Measurements from ENCODE around the gene TOX3.

DNA sequence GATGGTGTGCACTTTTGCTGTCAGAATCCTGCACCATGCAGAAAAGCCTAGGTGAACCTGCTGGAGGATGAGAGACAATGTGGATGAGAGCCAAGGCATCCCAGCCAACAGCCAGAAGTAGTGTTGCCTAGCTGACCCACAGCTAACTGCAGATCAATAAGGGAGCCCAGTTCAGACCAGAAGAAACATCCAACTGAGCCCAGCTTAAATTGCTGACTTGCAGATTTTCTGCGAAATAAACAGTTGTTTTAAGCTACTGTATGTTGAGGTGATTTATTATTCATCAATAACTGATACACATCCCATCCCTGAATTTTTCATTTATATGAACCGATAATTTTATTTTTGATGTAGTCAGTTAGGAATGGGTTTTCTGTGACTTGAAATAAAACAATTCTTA, 39.2 kb upstream of the TOX3 start:
- TF ChIP-seq, protein P1, sequence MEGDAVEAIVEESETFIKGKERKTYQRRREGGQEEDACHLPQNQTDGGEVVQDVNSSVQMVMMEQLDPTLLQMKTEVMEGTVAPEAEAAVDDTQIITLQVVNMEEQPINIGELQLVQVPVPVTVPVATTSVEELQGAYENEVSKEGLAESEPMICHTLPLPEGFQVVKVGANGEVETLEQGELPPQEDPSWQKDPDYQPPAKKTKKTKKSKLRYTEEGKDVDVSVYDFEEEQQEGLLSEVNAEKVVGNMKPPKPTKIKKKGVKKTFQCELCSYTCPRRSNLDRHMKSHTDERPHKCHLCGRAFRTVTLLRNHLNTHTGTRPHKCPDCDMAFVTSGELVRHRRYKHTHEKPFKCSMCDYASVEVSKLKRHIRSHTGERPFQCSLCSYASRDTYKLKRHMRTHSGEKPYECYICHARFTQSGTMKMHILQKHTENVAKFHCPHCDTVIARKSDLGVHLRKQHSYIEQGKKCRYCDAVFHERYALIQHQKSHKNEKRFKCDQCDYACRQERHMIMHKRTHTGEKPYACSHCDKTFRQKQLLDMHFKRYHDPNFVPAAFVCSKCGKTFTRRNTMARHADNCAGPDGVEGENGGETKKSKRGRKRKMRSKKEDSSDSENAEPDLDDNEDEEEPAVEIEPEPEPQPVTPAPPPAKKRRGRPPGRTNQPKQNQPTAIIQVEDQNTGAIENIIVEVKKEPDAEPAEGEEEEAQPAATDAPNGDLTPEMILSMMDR (IDR thresholded peaks at IDR 0.05): no peak
- TF ChIP-seq POLR2A (IDR thresholded peaks at IDR 0.05): no peak
